H7 (cell line): ENCODE results near the gene PNLIPRP2. TPM values are rescaled to one million over a fixed set of nuclear protein-coding genes. Genes with fewer than 3 reads are reported as not detected.

ENCODE experiments used
- DNase-seq: peaks from one replicate; pipeline ENCODE4 v3.0.0; 2012
- H3K27me3 ChIP-seq: 2 replicates; pipeline ENCODE4 v1.6.0; 2011; ENCODE audit warnings: mild to moderate bottlenecking, low read length; ENCODE audit not compliant: control insufficient read depth, insufficient read depth
- H3K36me3 ChIP-seq: replicated peaks from 2 replicates; pipeline ENCODE4 v1.5.1; 2011; ENCODE audit warnings: low read length; ENCODE audit not compliant: control insufficient read depth, insufficient read depth
- H3K4me3 ChIP-seq: 2 replicates; pipeline ENCODE4 v1.5.1; 2011; ENCODE audit warnings: low read depth, mild to moderate bottlenecking, control low read depth, low read length, moderate library complexity; ENCODE audit not compliant: insufficient read depth
- total RNA-seq: library from RNA; depleted of rRNA; stranded (reverse); fragments of >200 nt; shearing (Covaris generic); gene quantifications from 2 replicates; pipeline ENCODE4 v1.2.3, GENCODE V29; 2014

The PNLIPRP2 gene
- total RNA-seq, 1 experiment from 2014 or later, result not detected

DNA sequence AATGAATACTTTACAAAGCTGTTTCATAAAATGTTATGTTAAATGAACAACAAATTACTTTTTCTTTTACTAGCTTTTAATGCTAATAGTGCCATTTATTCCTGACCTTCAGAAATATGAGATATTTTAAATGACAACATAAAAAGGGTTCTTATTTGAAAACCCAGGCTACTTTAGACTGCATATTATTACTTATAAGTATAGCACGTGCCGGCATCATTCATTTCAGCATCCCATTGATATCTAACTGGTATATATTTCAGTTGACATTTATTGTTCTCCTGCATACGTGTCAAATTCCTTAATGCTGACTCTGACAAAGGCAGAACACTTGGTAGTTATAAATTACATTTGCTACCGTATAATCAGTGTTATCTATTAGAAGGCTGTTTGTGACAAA, 35.3 kb downstream of the PNLIPRP2 start:
- Histone ChIP-seq H3K27me3 (no peaks in the 10 kb centered on the region), H3K4me3 (no peak overlapping the region), H3K36me3 (no peaks in the 10 kb centered on the region)
- no peak for DNase-seq

DNA sequence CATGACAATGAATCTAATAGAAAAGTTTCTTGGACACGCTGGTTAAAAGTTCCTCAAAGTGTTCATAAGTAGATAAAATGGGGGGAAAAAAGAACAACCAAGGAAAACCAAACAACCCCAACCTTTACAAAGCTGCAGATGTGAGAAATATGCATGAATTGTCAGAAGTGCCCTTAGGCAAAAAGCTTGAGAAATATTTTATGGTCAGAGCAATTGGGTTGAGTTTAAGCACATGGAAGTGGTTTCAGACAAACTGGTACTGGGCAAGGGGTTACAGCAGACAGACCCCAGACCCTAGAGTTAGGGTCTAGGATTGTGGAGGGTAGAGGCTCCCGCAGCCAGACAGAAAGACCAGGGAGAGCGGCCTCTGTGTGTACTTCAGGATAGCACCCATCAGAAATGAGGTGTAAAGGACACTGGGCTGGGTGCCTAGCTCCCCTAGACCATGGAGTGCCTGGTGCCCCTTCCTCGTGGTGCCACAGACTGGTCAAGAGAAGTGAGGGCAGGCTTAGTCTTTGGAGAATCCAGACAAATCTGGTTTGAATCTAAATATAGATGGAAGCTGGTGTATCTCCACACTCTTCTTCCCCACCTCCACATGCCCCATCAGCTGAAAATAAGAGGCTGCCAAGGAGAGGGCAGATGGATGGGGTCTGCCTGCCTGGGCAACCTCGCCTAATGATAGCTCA, 37.3 kb downstream of the PNLIPRP2 start:
- Histone ChIP-seq H3K4me3 (no peak overlapping the region), H3K27me3 (no peaks in the 10 kb centered on the region), H3K36me3 (no peaks in the 10 kb centered on the region)
- DNase-seq, result no peak

DNA sequence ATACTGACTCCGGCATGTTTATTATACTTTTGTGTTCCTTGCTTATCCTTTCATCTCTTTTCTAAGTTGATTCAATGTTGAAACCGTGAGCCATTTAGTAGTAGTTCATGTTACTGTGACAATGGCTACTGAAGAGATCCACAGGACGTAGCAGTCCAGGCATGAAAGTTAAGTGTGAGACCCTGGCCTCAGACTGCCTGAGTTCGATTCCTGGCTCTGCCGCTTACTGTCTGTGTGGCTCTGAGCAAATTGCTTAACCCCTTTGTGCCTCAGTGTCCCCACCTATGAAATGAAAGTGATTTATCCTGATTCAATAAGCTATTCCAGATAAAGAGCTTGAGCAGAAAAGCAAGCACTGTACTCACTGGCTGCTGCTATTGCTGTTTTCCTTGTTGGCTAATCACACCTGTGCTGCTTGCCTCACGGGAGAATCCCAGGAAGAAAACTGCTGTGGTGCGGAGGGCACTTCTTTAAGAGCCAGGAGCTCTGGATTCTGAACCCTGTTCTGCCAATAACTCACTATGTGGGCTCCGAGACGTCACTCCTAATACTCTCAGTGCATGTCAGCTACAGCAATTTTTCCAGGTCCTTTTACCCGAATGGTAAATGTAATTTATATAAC, 38.4 kb downstream of the PNLIPRP2 start:
- no peaks in the 10 kb centered on the region for H3K36me3 ChIP-seq
- H3K4me3 ChIP-seq, result no peak overlapping the region
- no peak for DNase-seq
- no peaks in the 10 kb centered on the region for H3K27me3 ChIP-seq

DNA sequence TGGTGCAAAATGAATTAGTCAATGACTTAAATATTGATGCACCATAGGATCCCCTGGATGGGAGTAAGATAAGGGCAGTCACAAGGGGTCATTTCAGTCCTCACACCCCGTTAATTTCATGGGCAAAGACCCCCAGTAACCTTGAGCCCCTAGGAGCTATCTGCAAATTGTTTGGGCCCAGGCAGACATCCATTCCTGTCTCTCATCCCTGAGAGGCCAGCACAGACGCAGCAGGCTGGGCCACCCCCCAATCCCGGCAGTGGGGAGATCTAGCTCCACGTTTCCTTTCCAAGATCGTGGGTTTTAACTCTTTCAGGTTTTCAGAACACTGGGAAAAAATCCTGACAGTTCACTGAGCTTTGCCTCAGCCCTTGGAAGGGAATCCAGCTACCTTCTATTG, 40.1 kb downstream of the PNLIPRP2 start:
- H3K36me3 ChIP-seq, result peaks cover 4% of the 10 kb centered on the region
- no peak overlapping the region for H3K4me3 ChIP-seq
- H3K27me3 ChIP-seq, result no peaks in the 10 kb centered on the region
- no peak for DNase-seq

DNA sequence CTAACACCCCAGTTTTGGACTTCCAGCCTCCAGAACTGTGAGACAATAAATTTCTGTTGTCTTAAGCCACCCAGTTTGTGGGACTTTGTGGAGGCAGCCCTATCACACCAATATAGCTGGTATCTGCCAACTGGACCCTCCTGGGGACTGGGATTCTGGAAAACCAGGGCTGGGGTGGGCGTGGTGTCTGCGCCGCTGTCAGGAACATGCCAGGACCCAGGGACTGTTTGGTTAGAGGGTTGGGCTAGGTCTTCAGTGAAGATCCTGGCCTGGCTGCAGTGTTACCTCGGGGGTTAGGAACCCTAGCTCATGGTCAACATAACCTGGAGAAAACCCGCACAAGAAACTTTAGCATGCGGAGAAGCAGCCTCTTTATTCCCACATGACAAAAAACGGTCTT, 42.6 kb downstream of the PNLIPRP2 start:
- H3K4me3 ChIP-seq, result no peak overlapping the region
- no peak for DNase-seq
- H3K27me3 ChIP-seq, result no peaks in the 10 kb centered on the region
- H3K36me3 ChIP-seq, result peaks cover 6% of the 10 kb centered on the region

DNA sequence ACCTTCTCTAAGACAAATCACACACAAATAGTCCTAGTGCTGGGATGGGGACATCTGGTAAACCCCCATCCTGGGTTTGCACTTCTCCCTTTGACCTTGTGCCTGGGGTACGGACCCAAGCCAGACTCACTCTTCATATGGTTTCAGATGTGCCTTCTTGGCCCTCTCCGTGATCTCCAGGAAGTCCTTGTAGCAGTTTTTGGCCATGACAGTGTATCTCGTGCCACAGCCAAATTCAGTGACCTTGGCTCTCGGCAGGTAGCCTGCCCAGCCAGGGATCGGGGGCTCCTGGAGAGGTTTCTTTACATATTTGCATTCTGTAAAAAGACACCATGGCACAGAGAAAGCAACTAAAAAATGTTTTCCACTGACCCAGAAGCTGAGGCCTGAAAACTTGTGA, 43.9 kb downstream of the PNLIPRP2 start:
- Histone ChIP-seq H3K4me3 (no peak overlapping the region), H3K36me3 (peaks cover 6% of the 10 kb centered on the region), H3K27me3 (no peaks in the 10 kb centered on the region)
- no peak for DNase-seq

DNA sequence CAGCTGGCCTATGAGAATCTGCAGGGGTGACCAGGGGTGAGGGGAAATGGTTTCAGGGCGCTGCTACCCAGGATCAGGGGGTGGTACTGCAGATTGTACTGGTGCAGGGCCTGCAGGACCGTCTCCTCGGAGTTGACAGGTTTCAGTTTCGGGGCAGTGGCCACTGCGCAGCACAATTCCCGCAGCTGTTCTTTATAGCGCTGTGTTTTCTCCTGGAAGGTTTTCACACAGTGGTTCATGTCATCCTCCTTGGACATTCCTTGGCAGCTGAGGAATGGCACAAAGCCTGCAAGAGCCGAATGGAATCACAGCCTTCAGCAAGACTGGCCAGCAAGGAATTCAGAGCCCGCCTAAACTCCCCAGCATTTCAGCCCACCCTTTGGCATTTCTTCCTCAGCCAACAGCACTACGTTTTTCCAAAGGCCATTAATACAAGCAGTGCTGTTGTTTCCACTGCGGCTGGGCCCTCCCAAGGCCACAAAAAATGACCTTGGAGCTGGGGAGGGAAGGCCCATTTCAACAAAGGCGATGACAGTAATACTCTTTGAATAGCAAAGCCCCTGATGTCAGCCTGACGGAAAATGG, 44.9 kb downstream of the PNLIPRP2 start:
- H3K27me3 ChIP-seq, result no peaks in the 10 kb centered on the region
- peaks cover 6% of the 10 kb centered on the region for H3K36me3 ChIP-seq
- no peak for DNase-seq
- H3K4me3 ChIP-seq, result no peak overlapping the region

DNA sequence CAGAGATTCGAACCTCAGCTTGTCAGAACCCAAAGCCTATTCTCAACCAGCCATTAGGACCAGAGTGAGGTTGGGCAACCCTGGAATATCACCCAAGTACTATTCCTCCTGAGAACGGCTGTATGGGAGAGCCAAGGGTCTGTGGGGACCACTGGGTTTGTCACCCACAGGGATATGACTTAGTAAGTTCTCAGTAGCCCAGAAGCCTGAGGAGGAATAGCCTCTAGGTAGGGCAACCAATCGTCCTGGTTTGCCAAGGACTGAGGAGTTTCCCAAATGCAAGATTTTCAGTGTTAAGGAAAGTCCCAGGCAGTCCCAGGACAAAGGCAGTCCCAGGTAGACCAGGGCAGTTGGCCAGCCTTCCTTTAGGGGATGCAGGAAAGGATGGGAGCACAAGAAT, 46.7 kb downstream of the PNLIPRP2 start:
- peaks cover 6% of the 10 kb centered on the region for H3K36me3 ChIP-seq
- no peak for DNase-seq
- H3K27me3 ChIP-seq, result no peaks in the 10 kb centered on the region
- H3K4me3 ChIP-seq, result no peak overlapping the region

DNA sequence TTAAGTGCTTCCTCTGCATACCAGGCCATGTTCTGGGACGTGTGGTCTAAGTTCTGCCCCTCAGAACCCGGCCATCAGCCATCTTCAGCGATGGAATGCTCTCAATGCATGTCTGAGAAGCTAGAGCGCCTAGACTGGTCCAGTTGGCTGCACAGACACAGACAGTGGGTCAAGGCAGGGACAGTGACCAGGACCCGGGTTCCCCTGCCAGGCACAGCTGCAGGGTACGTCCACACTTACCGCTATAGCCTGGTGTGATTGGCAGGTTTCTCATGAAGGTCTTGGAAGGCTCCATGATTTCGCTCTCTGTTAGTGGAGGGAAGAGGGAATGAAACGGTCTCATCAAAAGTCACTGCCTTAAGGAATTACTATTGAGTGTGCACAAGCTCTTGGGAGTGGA, 47.3 kb downstream of the PNLIPRP2 start:
- DNase-seq, result no peak
- H3K4me3 ChIP-seq, result no peak overlapping the region
- H3K27me3 ChIP-seq, result no peaks in the 10 kb centered on the region
- peaks cover 6% of the 10 kb centered on the region for H3K36me3 ChIP-seq

DNA sequence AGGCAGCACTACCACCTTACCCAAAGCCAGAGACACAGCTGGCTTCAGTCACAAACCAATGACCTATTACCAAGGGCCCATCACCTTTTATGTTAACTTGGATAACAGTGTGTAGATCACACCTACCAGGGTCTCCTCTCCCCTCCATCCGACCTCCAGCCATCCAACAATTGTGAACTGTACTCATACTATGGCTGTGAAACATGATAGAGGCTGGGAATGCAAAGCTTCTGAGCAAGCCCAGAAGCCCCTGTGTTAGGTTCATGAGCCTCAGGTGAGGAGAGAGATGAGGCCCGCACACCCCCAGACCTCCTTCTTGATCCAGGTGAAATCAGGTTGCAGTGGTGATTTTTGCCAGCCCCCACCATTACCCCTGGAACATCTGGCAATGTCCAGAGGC, 47.7 kb downstream of the PNLIPRP2 start:
- no peaks in the 10 kb centered on the region for H3K27me3 ChIP-seq
- no peak for DNase-seq

DNA sequence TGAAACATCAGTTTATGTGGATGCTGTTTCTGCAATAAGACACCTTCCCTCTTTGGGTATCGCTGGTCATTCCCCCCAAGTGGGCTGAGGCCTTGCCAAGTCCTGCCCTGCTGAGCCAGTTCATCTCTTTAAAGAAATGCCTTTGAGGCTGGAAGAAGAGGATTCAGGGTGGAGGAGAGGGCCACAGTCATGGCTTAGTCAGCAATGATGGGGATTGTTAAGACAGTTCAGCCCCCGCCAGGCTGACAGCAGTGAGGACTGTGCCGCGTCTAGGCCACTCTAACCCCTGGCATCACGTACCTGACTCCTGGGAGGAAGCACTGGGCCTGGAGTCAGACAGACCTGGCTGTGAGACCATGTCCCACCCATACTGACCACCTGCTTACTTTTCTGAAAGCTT, 48.3 kb downstream of the PNLIPRP2 start:
- peak overlapping the region; percentile 8; the same call in 1 of the 2 replicates for H3K4me3 ChIP-seq
- H3K27me3 ChIP-seq, result no peaks in the 10 kb centered on the region
- DNase-seq, result no peak
- H3K36me3 ChIP-seq, result peaks cover 6% of the 10 kb centered on the region

More for the DNA sequence above, 47.7 kb downstream of the PNLIPRP2 start:
- Histone ChIP-seq H3K36me3 (peaks cover 6% of the 10 kb centered on the region), H3K4me3 (no peak overlapping the region)

DNA sequence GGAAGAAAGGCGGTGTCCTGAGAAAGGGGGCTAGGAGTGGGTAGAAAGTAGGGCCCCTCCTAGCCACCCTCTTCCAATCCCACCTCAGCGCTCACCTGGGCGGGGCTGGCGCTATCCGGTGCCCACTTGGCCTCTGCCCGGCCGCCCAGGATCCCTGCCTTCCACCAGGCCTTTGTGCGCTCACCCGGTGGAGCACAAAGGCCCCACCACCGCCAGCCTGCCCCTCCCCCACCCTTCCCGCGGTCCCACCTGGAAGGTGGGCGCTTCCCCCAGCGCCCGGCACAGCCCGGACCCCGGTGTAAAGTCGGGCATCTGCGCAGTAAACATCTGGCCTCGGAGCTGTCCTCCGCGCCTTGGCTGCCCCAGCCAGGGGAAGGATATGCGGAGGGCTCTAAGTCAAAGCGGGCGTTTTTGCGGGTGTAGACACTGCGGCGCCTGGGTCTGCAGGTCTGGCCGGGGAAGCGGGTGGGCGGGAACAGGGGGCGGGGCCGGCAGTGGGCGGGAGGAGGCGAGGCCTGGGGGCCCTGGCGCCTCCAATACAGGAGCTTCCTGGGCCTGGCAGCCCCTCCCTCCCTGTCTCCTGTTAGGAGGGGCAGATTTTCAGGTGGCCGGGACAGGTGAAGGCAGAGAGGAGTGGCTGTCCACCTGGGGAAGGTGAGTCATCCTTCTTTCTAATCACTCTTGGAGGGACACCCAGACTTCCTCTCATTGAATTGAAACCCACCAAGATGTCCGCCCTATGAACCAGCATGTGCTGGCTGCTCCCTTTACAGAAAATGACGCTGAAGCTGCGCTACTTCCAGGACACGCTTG, 49.3 kb downstream of the PNLIPRP2 start:
- peak; percentile 98 for DNase-seq
- no peaks in the 10 kb centered on the region for H3K27me3 ChIP-seq
- H3K4me3 ChIP-seq, result peak overlapping the region; percentile 71
- H3K36me3 ChIP-seq, result peaks cover 2% of the 10 kb centered on the region

DNA sequence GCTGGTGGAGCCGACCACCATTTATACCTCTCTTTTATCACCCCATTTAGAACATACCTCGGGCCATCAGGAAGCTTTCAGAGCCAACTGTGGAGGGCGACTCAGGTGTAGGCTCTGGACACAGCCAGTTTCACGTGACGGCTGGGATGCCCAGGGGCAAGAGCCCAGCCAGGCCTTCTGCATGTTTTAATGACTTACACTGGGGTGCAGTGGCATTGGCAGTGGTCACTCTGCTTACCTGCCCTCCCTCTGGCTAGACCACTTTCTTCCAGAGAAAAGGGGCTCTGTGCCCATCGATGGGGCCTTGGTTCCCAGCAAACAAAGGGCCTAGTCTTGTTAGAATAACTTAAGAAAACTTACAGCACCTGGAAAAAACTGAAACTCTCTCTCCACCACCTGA, 50.0 kb downstream of the PNLIPRP2 start:
- Histone ChIP-seq H3K27me3 (no peaks in the 10 kb centered on the region), H3K4me3 (no peak overlapping the region), H3K36me3 (peaks cover 2% of the 10 kb centered on the region)
- DNase-seq, result peak; percentile 22

DNA sequence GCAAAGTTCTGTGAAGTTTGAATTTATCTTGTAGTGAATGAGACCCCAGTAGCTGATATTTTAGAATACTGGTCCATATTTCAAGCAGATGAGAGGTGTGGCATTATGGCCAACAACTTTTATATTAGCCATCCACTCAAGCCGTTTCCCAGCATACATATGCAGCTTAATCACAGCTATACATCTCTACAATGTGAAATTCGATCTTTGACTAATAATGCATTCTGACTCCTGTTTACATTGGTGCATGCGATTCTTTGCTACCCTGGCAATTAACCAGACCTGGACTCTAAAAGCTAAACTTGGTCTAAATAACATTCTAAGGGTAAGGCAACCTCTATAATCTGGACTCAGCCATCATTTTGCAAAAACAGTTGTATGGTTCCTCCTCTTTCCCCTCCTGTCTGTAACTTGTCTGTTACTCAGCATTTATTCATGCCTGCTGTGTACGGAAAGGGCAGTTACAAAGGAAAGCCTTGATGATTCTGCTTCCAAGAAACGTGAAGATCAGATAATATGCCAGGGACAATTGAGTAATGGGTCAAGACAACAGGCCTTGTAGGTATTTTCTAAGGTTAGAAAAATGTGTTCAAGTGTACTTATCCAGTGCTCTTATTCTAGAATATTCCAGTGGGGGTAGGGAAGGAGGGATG, 50.6 kb downstream of the PNLIPRP2 start:
- H3K4me3 ChIP-seq, result no peak overlapping the region
- H3K36me3 ChIP-seq, result peaks cover 2% of the 10 kb centered on the region
- DNase-seq, result peak; percentile 9
- no peaks in the 10 kb centered on the region for H3K27me3 ChIP-seq
